Heart left ventricle (tissue), 16 donors: ENCODE data around the gene DOK1. TPM values are rescaled to one million over a fixed set of nuclear protein-coding genes. Genes with fewer than 3 reads are reported as not detected.

Source experiments
- ATAC-seq, 4 donors: fragments of 200-7000 bp; cut with Tn5 transposase; one replicate each; pipeline ENCODE4 v1.9.1; 2020 to 2022; ENCODE audit warnings: moderate library complexity in 4 of 4, mild to moderate bottlenecking in 3 of 4, moderate number of reproducible peaks in 1 of 4
- DNase-seq, 5 donors: peaks; one replicate each; pipeline ENCODE4 v3.0.0-alpha.2; 2020
- H3K27ac ChIP-seq, 12 donors: fragments of 200-600 bp; sonication (generic) in 4 of 12; one replicate each; pipeline versions ENCODE4 v1.5.0 to v1.8.0; 2016 to 2022; ENCODE audit warnings: mild to moderate bottlenecking in 2 of 12
- H3K27me3 ChIP-seq, 9 donors: fragments of 200-600 bp; sonication (generic) in 2 of 9; one replicate each; pipeline versions ENCODE4 v1.5.1 to v1.8.0; 2016 to 2022; ENCODE audit warnings: mild to moderate bottlenecking in 3 of 9
- H3K36me3 ChIP-seq, 9 donors: fragments of 200-600 bp; sonication (generic) in 2 of 9; one replicate each; pipeline versions ENCODE4 v1.5.0 to v1.8.0; 2018 to 2022; ENCODE audit warnings: mild to moderate bottlenecking in 2 of 9
- H3K4me1 ChIP-seq, 12 donors: fragments of 200-600 bp; sonication (generic) in 4 of 12; one replicate each; pipeline versions ENCODE4 v1.5.0 to v1.8.0; 2016 to 2022; ENCODE audit warnings: mild to moderate bottlenecking in 3 of 12
- H3K4me3 ChIP-seq, 12 donors: fragments of 200-600 bp; sonication (generic) in 4 of 12; one replicate each; pipeline versions ENCODE4 v1.5.0 to v1.8.0; 2017 to 2022; ENCODE audit warnings: mild to moderate bottlenecking in 9 of 12, moderate library complexity in 4 of 12
- H3K9me3 ChIP-seq, 12 donors: fragments of 200-600 bp; sonication (generic) in 4 of 12; one replicate each; pipeline versions ENCODE4 v1.5.0 to v1.8.0; 2016 to 2022; ENCODE audit warnings: mild to moderate bottlenecking in 1 of 12
- CTCF ChIP-seq, 12 donors: fragments of 200-600 bp; sonication (generic) in 4 of 12; IDR thresholded peaks; one replicate each; pipeline versions ENCODE4 v1.5.0 to v1.8.0; 2018 to 2022; ENCODE audit warnings: antibody characterized with exemption in 12 of 12, mild to moderate bottlenecking in 5 of 12
- POLR2A ChIP-seq, 2 donors: fragments of 450-650 bp; IDR thresholded peaks; one replicate each; pipeline ENCODE4 v1.6.1; 2017; ENCODE audit warnings: antibody characterized with exemption in 2 of 2, mild to moderate bottlenecking in 2 of 2, moderate library complexity in 2 of 2
- WGBS, 4 donors: extraction: QIAGEN DNeasy Blood & Tissue Kit in 2 of 4; methylation state at CpG; one replicate each; pipeline versions ENCODE4 v1.1.5 to v1.1.7; 2013 to 2018; 5-methylcytosine and 5-hydroxymethylcytosine counted together
- intact Hi-C, 10 donors: fragments of 100-400 bp; cut with DNase I; formaldehyde crosslinking; loops; one replicate each; pipeline versions ENCODE4 v1.11.1 to v1.14.2; 2022
- polyA plus RNA-seq, 2 donors: library from polyadenylated mRNA; stranded (reverse); fragments of 200-250 nt; gene quantifications; one replicate each; pipeline ENCODE4 v1.2.3, GENCODE V29; 2013
- total RNA-seq, 9 donors: library from RNA; depleted of rRNA in 2 of 9; stranded (reverse); fragments of >200 nt in 2 of 9; fragmentation: NEBNext Ultra II Directional in 3 of 9; extraction: Animal tissue kit (Norgen Biotek cat#: 25700) in 3 of 9; gene quantifications; one replicate each; pipeline versions ENCODE4 v1.1.0 to v1.2.4, GENCODE V29; 2016 to 2023
- donor health status: ischemic (EF 13 %, LVEDD 7.1; RV severe dilation, severe dysfunction).
- donor health status: healthy with polysubstance abuse.
- donor health status: DM: no; HTN: yes; CAD: no.
- donor health status: DM: no; HTN: no; CAD: no.
- donor health status: ischemic (EF 25% LVEDD 6.9; RV normal size, moderate dysfunction).
- donor health status: ischemic (EF 25% LVEDD 5.7; RV mildly dilated, moderate dysfunction).
- donor health status: healthy.
- donor health status: DM: yes; HTN: yes; CAD: no.
- donor health status: ischemic (EF 35%, LVEDD 5.7; RV mildly dilated, moderate dysfunction).
- donor health status: nonischemic (EF 11% LVEDD 7.7; RV severe dilation, severe dysfunction).
- donor health status: DM: yes; HTN: yes; CAD: no.
- donor health status: PGD.
- donor health status: ischemic (EF 29% LVEDD 5.4; RV normal size, mild dysfunction).
- donor health status: nonischemic (EF 23%, LVEDD 6.1; RV moderate dilation, normal function).

The DOK1 gene
- total and polyA plus RNA-seq, 11 donors, result 2.4 to 11.6 (median 4.8) TPM

GRCh38 chr2:74531666-74532065, 22.9 kb upstream of the DOK1 start:
- Histone ChIP-seq H3K4me3 (peak overlapping the region in 1 of 12 donors; percentile 83), H3K27ac (no peak overlapping the region), H3K36me3 (peaks cover 0 to 51% (median 41%) of the 10 kb centered on the region in 9 donors), H3K4me1 (peaks cover 5 to 36% (median 26%) of the 10 kb centered on the region in 12 donors), H3K27me3 (no peaks in the 10 kb centered on the region), H3K9me3 (no peaks in the 10 kb centered on the region)
- intact Hi-C loops, result loop anchor here in 7 of 10 donors (2.0 to 10.0 kb wide), 6 partner anchors 15 to 56 kb away; partner anchors contain the start of genes CCDC142 (in 2 of the 7) and TTC31 (in 2 of the 7)
- no peak for DNase-seq
- TF ChIP-seq CTCF (IDR thresholded peaks at IDR 0.05), result no peak
- 70 to 81% (median 76%) methylated on average over 7 of the region's 7 CpGs for WGBS, 4 donors
- no peak for ATAC-seq

- peak in 8 of 12 donors; percentile 12 to 40 (median 18) for TF ChIP-seq CTCF (IDR thresholded peaks at IDR 0.05)
- TF ChIP-seq POLR2A (IDR thresholded peaks at IDR 0.05), result no peak
- Histone ChIP-seq H3K27me3 (no peaks in the 10 kb centered on the region), H3K36me3 (peaks cover 0 to 46% (median 36%) of the 10 kb centered on the region in 9 donors), H3K9me3 (no peaks in the 10 kb centered on the region), H3K4me1 (peaks cover 5 to 36% (median 26%) of the 10 kb centered on the region in 12 donors), H3K4me3 (no peak overlapping the region), H3K27ac (no peak overlapping the region)
- ATAC-seq (no peak), DNase-seq (no peak)
- intact Hi-C loops, result loop anchor here in 5 of 10 donors (5.0 to 10.0 kb wide), 3 partner anchors 50 to 55 kb away; partner anchors contain the start of genes CCDC142 (in 1 of the 5) and TTC31 (in 1 of the 5)
Measured at GRCh38 chr2:74532222-74532621, 22.3 kb upstream of the DOK1 start.

- Histone ChIP-seq H3K27me3 (no peaks in the 10 kb centered on the region), H3K4me3 (no peak overlapping the region), H3K9me3 (no peaks in the 10 kb centered on the region), H3K27ac (no peak overlapping the region), H3K4me1 (peaks cover 5 to 29% (median 19%) of the 10 kb centered on the region in 12 donors), H3K36me3 (peaks cover 0 to 33% (median 24%) of the 10 kb centered on the region in 9 donors)
- TF ChIP-seq CTCF (IDR thresholded peaks at IDR 0.05) (no peak), POLR2A (IDR thresholded peaks at IDR 0.05) (no peak)
- WGBS, 4 donors, result 72 to 87% (median 84%) methylated on average over 4 of the region's 4 CpGs
- no peak for DNase-seq
- intact Hi-C loops, result loop anchor here in 5 of 10 donors (5.0 to 10.0 kb wide), 3 partner anchors 51 to 54 kb away; partner anchors contain the start of genes CCDC142 (in 1 of the 5) and TTC31 (in 1 of the 5)
- no peak for ATAC-seq
Measured at GRCh38 chr2:74533464-74533863, 21.1 kb upstream of the DOK1 start.

GRCh38 chr2:74534411-74534810, 20.1 kb upstream of the DOK1 start:
- Histone ChIP-seq H3K4me1 (peaks cover 5 to 22% (median 14%) of the 10 kb centered on the region in 12 donors), H3K27me3 (no peaks in the 10 kb centered on the region), H3K27ac (no peak overlapping the region), H3K36me3 (peaks cover 0 to 33% (median 24%) of the 10 kb centered on the region in 9 donors), H3K4me3 (no peak overlapping the region), H3K9me3 (no peaks in the 10 kb centered on the region)
- ATAC-seq, result no peak
- no peak for TF ChIP-seq POLR2A (IDR thresholded peaks at IDR 0.05)
- no peak for TF ChIP-seq CTCF (IDR thresholded peaks at IDR 0.05)
- 75 to 85% (median 80%) methylated on average over 9 to 12 of the region's 12 CpGs for WGBS, 4 donors
- peak in 2 of 5 donors; percentile 6 to 19 for DNase-seq
- intact Hi-C loops, result loop anchor here in 5 of 10 donors (5.0 to 10.0 kb wide), 3 partner anchors 50 to 53 kb away; partner anchors contain the start of genes CCDC142 (in 1 of the 5) and TTC31 (in 1 of the 5)
